Ovary (tissue), 3 donors: Measurements from ENCODE around the gene KIFC1.

Experiments used
- CTCF ChIP-seq, 3 donors: fragments of 450-650 bp in 2 of 3; fragments of 200-600 bp in 1 of 3; IDR thresholded peaks; one replicate each; pipeline versions ENCODE4 v1.5.1 to v1.8.0; 2016 to 2022; ENCODE audit warnings: antibody characterized with exemption in 3 of 3, mild to moderate bottlenecking in 1 of 3
- POLR2A ChIP-seq: fragments of 450-650 bp; IDR thresholded peaks from one replicate; pipeline ENCODE4 v1.6.1; 2017; ENCODE audit warnings: antibody characterized with exemption, mild to moderate bottlenecking, moderate library complexity
- donor health status: DM: no; HTN: no; CAD: no.

DNA sequence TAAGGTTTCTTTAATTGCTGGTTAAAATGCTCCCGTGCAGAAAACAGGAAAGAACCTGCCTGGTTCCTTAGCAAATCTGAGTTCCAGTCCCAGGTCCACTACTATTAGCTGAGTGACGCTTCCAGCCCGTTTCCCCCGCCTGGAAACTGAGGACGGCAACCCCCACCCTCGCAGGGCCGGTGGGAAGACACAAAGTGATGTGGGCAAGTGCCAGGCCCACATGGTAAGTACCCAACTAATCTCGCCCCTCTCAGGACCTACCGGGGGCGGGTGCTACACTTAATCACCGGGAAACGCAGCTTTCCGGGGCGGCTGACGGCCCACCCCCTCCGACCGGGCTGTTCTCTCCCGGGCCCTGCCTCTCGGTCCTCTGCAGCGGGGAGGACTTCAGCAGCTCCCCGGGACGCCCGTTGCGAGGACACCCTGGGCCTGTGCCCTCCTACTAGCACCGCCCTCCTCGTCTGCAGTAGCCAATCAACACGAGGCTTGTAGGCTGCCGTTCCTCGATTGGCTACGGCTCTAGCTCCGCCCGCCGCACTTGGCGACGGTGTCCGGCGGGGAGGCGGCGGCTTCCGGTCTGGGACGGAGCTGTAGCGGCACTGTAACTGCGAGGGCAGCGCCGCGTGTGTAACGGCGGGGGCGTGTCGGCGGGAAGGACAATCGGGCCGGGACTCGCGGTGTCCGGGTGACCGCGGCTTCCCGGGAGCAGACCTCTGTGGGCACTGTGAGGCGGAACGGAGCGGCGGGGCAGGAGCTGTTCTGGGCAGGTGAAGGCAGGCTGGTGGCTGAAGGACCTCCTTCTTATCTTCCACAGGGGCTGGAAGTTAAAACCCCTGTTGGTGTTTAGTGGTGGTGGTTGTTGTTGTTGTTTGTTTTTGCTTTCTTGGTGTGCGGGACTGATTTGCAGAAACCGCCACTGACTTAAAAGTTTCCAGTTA, 62.7 kb downstream of the KIFC1 start, which contains the start of gene ZBTB9:
- TF ChIP-seq CTCF (IDR thresholded peaks at IDR 0.05): no peak
- TF ChIP-seq POLR2A: peak; percentile 76
